Measurements from ENCODE around the gene FUT7. TPM values are rescaled to one million over a fixed set of nuclear protein-coding genes. Genes with fewer than 3 reads are reported as not detected.

The FUT7 gene
- total and polyA plus RNA-seq, 8 donors, result 0.12 to 0.19 (median 0.18) TPM; not detected in 5

DNA sequence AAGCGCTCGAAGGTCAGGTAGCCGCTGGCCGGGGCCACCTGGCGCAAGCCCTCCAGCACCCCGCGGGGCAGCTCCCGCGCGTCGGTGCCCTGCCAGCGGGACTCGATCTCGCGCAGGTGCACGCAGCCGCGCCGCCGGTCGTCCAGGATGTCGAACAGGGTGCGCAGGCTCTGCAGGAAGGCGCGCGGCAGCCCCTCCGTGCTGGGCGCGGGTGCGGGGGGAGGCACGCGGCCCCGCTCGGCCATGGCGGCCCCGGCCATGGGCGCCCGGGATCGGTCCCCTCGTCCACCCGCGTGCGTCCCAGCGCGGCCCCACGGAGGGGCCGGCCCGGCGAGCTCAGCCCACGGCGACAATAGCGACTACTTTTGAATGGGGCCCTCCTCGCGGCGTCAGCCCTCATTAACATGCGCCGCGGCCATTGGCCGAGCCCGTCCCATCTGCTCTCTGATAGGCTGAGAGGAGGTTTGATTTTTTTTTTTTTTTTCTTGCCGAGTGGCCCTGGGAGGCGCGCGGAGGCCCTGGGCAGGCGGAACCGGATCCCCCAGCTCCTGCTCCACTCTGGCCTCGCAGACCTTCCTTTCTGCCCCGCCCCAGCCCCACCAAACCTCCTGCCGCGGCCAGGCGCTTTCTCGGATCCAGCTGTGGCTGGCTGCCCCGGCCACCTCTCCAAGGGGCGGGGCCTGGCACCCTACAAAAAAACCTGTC lies 38.5 kb upstream of the FUT7 start, which contains the start of gene SAPCD2:
TSS of gene SAPCD2 (minus strand) at position 357 of the 705 bp plus-strand sequence. CDS start at position 260, 97 bp downstream.
- ATAC-seq (peak; percentile 88 to 93 (median 90)), FAIRE-seq (no peak), DNase-seq (peak; percentile 85 to 96 (median 88))
- TF ChIP-seq CTCF (IDR thresholded peaks at IDR 0.05), result no peak
- Histone ChIP-seq H3K27ac (peak within 1 kb of the TSS; percentile 54 to 86 (median 78)), H3K4me1 (peaks cover 0 to 13% (median 13%) of the 10 kb centered on the region in 3 donors), H3K4me3 (peak within 1 kb of the TSS; percentile 10 to 49 (median 26)), H3K27me3 (no peaks in the 10 kb centered on the region), H3K36me3 (no peaks in the 10 kb centered on the region), H3K9me3 (no peaks in the 10 kb centered on the region)
- WGBS, 2 donors, result 0% methylated on average over 45 to 74 of the region's 74 CpGs
- intact Hi-C loops (cut with DNase I), result no loop called here

DNA sequence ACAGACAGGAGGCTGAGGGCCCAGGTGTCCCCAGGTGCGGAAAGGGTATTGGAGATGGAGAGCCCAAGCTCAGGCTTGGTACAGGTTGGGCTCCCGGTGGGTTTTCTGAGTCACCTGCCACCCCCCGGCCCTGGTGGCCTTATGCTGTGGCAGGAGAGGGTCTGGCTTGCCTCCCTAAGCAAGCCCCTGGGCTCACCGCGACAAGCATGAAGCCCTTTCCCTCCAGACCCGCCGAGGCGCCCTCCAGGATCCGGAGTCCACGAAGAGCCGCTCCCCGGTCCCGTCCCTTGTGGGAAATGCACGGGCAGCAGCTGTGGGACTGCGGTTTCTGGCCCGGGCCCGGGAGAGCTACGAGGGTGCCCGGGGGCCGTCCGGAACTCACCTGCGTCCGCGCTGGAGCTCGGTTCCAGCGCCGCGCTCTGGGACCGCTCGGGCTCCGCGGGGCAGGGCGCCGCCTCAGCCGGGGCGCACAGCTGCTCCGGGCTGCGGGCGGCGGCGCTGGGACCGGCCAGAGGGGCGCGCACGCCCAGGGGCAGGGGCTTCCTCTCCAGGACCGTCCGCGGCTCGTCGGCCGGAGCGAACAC lies 37.7 kb upstream of the FUT7 start:
- peak overlapping the region in 1 of 4 donors; percentile 49 for H3K4me3 ChIP-seq
- no peak for FAIRE-seq

DNA sequence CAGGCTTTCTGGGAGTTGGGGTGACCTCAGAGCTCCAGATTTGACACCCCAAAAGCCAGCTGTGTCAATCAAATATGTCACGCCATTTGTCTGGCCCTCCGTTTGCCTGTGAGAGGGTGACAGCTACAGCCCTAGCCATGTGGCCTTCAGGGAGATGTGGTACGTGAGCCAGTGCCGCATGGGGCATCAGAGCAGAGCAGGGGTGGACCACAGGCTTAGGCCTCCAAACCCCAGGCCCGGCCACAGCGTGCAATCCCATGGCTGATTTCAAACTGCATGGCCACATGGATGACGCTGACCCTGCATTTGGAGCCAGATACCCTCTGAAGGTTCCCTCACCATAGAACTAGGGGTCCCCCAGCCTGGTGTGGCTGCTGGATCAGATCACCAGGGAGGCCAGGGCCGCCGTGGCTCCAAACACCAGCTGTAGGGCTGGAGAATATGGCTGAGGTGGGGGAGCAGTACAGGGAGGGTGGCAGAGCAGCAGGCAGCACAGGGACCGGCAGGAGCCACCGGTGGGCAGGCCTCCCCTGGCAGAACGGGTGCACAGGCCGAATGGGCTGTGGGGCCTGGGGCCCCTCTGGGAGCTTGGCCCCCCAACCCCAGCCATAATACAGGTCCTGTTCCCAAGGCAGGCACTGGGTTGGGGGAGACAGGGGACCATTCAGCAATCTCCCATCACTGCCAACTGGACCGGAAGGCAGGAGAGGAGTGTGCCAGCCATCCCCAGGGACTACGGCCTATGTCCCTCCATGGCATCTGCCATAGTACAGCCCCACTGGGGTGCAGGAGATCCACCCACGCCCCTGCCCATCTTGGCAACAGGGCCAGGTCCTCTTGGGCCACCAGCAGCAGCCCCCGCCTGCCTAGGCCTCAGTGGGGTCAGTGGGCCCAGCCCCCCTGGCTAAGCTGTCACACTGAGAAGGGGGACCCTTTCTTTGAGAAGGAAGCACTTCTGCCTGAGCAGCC lies 36.9 kb upstream of the FUT7 start:
- no peaks in the 10 kb centered on the region for H3K9me3 ChIP-seq
- ATAC-seq (no peak), DNase-seq (peak in 3 of 6 donors; percentile 27 to 74 (median 46)), FAIRE-seq (no peak)
- H3K36me3 ChIP-seq, result no peaks in the 10 kb centered on the region
- no peak for TF ChIP-seq CTCF (IDR thresholded peaks at IDR 0.05)
- no peaks in the 10 kb centered on the region for H3K27me3 ChIP-seq
- intact Hi-C loops (cut with DNase I), result no loop called here
- 81 to 87% methylated on average over 16 to 17 of the region's 17 CpGs for WGBS, 2 donors
- H3K4me3 ChIP-seq, result no peak overlapping the region
- H3K27ac ChIP-seq, result no peak overlapping the region
- H3K4me1 ChIP-seq, result peaks cover 0 to 13% (median 13%) of the 10 kb centered on the region in 3 donors

More for the DNA sequence above, 37.7 kb upstream of the FUT7 start:
- DNase-seq, result peak in 3 of 6 donors; percentile 20 to 85 (median 44)
- no peaks in the 10 kb centered on the region for H3K9me3 ChIP-seq
- 7 to 8% methylated on average over 48 to 52 of the region's 52 CpGs for WGBS, 2 donors
- ATAC-seq, result no peak
- intact Hi-C loops (cut with DNase I), result no loop called here
- H3K27me3 ChIP-seq, result no peaks in the 10 kb centered on the region
- no peaks in the 10 kb centered on the region for H3K36me3 ChIP-seq
- H3K27ac ChIP-seq, result no peak overlapping the region
- H3K4me1 ChIP-seq, result peaks cover 0 to 13% (median 13%) of the 10 kb centered on the region in 3 donors
- no peak for TF ChIP-seq CTCF (IDR thresholded peaks at IDR 0.05)

GRCh38 chr9:137067860-137068538 lies 36.1 kb upstream of the FUT7 start:
- Histone ChIP-seq H3K9me3 (no peaks in the 10 kb centered on the region), H3K36me3 (no peaks in the 10 kb centered on the region), H3K27me3 (no peaks in the 10 kb centered on the region), H3K4me1 (peaks cover 0 to 13% (median 13%) of the 10 kb centered on the region in 3 donors), H3K27ac (no peak overlapping the region), H3K4me3 (no peak overlapping the region)
- FAIRE-seq, result no peak
- peak; percentile 74 to 94 (median 87) for DNase-seq
- 51 to 55% methylated on average over 12 of the region's 12 CpGs for WGBS, 2 donors
- peak; percentile 64 to 83 (median 74) for TF ChIP-seq CTCF (IDR thresholded peaks at IDR 0.05)
- peak; percentile 46 to 68 (median 67) for ATAC-seq
- intact Hi-C loops (cut with DNase I), result no loop called here

Data from pancreas (tissue), 10 donors.